ENCODE measurements around the gene VPS33B.
A peak's percentile ranks its signal among the peaks of the same experiment; 100 is the strongest.
"Not testable (repeated sequence)": the region's sequence is repeated elsewhere in the genome, so short reads cannot be mapped to it uniquely, and the experiment has no call there.

Gene VPS33B

DNA sequence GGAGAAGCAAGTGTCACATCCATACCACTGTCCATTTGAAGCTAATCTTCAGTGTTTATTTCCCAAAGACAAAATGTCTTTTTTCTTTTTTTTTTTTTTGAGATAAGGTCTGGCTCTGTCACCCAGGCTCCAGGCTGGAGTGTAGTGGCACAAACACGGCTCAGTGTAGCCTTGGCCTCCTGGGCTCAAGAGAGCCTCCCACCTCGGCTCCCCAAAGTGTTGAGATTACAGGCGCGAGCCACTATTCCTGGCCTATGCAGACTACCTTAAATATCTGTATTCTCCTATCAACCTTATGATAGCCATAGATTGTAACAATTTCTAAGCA lies 27.7 kb upstream of the VPS33B start:
- TF ChIP-seq, protein P1, sequence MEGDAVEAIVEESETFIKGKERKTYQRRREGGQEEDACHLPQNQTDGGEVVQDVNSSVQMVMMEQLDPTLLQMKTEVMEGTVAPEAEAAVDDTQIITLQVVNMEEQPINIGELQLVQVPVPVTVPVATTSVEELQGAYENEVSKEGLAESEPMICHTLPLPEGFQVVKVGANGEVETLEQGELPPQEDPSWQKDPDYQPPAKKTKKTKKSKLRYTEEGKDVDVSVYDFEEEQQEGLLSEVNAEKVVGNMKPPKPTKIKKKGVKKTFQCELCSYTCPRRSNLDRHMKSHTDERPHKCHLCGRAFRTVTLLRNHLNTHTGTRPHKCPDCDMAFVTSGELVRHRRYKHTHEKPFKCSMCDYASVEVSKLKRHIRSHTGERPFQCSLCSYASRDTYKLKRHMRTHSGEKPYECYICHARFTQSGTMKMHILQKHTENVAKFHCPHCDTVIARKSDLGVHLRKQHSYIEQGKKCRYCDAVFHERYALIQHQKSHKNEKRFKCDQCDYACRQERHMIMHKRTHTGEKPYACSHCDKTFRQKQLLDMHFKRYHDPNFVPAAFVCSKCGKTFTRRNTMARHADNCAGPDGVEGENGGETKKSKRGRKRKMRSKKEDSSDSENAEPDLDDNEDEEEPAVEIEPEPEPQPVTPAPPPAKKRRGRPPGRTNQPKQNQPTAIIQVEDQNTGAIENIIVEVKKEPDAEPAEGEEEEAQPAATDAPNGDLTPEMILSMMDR (IDR thresholded peaks at IDR 0.05; ENCODE audit: control insufficient read depth, insufficient read depth, low read depth, low read length, missing control alignments) = no peak
- no peak for DNase-seq (ENCODE audit: low read depth)
- no peak overlapping the region for H3K4me3 ChIP-seq (ENCODE audit: control insufficient read depth, low read depth, low read length)

DNA sequence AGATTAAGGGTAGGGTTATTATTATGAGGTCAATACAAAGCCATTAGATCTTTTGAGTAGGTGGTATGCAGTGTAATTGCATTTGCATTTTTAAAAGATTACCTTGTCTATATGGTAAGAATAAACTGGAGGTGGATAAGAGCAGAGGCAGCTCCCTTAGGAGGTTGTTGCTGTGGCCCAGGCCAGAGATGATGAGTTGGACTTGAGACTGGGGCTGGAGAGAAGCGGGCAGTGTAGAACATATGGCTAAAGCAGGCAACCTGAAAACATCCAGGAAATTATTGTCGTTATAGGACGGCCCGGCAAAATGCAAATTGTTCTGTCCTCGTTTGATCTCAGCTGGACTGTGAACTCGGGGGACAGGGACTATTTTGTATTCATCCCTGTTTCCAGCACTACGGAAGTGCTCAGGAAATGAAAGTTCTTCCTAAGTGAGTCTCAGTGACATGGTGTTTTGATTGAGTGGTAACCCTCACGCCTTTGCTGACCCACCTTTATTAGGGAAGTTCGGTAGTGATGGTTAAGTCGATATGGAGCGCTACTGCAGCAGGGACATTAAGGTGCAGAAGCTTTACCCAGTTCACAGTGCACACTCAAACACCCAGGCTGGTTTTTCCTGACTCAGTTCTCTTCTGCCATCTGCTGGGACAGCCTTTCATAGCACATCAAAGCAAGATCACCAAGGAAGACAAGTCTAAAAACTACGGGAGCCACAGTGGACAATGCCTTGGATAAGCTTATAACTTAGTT lies 27.2 kb upstream of the VPS33B start:
- TF ChIP-seq, protein P1 (IDR thresholded peaks at IDR 0.05; ENCODE audit: control insufficient read depth, insufficient read depth, low read depth, low read length, missing control alignments) = peak; percentile 76
- DNase-seq (ENCODE audit: low read depth) = peak; percentile 27
- H3K4me3 ChIP-seq (ENCODE audit: control insufficient read depth, low read depth, low read length) = no peak overlapping the region

DNA sequence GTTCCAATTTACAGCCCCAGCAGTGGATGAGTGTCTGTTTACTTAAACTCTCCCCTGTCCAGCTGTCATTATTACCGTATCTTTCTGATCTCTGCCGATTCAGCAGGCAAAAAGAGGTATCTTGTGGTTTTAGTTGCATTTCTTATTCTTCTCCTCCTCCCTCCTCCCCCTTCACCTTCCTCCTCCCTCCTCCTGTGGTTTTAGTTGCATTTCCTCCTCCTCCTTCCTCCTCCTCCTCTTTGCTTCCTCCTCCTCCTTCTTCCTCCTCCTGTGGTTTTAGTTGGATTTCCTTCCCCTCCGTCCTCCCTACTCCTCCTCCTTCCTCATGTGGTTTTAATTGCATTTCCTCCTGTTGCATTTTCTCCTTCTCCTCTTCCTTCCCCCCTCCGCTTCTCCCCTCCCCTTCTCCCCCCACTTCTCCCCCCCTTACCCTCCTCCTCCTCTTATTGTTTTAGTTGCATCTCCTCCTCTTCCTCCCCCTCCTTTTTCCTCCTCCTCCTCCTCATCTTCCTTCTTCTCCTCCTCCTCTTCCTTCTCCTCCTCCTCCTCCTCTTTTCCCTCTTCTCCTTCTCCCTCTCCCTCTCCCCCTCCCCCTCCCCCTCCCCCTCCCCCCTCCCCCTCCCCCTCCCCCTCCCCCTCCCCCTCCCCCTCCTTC lies 25.3 kb upstream of the VPS33B start:
- H3K4me3 ChIP-seq (ENCODE audit: control insufficient read depth, low read depth, low read length) = no peak overlapping the region
- TF ChIP-seq, protein P1 (IDR thresholded peaks at IDR 0.05; ENCODE audit: control insufficient read depth, insufficient read depth, low read depth, low read length, missing control alignments) = no peak
- no peak for DNase-seq (ENCODE audit: low read depth)

DNA sequence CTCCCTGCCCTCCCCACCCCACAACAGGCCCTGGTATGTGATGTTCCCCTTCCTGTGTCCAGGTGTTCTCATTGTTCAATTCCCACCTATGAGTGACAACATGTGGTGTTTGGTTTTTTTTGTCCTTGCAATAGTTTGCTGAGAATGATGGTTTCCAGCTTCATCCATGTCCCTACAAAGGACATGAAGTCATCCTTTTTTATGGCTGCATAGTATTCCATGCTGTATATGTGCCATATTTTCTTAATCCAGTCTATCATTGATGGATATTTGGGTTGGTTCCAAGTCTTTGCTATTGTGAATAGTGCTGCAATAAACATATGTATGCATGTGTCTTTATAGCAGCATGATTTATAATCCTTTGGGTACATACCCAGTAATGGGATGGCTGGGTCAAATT lies 23.7 kb upstream of the VPS33B start:
- DNase-seq (ENCODE audit: low read depth); H3K4me3 ChIP-seq (ENCODE audit: control insufficient read depth, low read depth, low read length): not testable (repeated sequence)

DNA sequence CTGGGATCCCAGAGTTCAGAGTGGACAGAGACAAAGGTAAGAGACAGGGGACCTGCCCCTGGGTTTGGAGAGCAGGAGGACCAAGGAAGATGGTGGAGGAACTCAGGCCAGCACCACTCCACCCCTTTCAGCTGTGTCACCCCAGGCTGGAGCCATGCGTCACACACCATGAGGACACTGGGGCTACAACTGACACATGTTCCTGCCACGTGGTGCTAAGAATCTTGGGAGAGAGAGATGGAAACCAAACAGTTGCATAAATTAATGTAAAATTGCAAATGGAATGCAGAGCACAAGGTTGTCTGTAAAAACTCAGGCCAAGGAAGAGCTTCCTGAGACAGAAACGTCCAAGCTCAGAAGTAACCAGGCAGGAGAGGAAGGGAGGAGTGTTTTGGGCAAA lies 22.7 kb upstream of the VPS33B start:
- H3K4me3 ChIP-seq (ENCODE audit: control insufficient read depth, low read depth, low read length) = no peak overlapping the region
- DNase-seq (ENCODE audit: low read depth) = no peak
- TF ChIP-seq, protein P1 (IDR thresholded peaks at IDR 0.05; ENCODE audit: control insufficient read depth, insufficient read depth, low read depth, low read length, missing control alignments) = no peak

DNA sequence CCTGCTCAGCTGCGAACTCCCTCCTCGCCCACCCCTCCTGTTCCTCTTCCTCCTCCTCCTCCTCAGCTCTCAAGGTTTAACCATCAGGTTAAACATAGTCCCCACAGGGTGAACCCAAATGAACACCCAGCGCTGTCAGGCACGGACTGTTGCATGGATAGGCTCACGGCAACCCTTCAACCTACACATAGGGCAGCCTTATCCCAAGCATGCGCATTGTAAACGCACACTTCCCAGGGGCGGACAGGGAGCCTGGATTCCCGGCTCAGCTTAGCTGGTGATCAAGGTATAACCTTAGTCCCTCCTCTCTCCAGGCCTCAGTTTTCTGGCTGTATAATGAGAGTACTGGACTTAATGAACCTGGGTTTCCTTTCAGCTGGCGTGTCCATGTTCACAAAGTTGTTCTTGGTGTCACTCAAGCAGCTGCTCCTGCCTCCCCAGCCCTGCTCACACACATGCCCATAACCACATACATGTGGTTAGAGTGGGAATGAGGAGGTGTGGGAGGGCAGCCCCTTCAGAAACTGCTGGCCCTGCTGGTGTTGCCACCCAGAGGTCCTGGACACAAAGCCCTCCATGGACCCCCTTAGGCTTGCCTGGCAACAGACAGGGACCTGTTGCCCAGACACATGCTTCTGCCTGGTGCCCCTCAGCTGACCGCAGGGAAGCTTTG lies 20.9 kb upstream of the VPS33B start:
- DNase-seq (ENCODE audit: low read depth) = no peak
- TF ChIP-seq, protein P1 (IDR thresholded peaks at IDR 0.05; ENCODE audit: control insufficient read depth, insufficient read depth, low read depth, low read length, missing control alignments) = no peak
- no peak overlapping the region for H3K4me3 ChIP-seq (ENCODE audit: control insufficient read depth, low read depth, low read length)

DNA sequence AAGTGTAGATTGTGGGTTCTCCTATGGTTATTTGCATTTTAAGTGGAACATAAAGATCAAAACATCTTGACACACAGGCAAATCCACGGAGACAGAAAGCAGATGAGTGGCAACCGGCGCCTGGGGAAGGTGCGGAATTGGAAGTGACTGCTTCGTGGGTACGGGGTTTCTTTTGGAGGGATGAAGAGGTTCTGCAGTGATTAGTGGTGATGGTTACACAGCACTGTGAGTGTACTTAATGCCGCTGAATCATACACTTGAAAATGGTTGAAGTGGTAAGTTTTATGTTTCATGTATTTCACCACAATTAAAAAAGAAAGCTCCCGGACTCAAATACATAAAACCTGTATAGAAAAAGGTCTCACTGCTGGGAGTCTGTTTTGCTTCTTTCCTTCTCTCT lies 18.5 kb upstream of the VPS33B start:
- no peak for DNase-seq (ENCODE audit: low read depth)
- TF ChIP-seq, protein P1 (IDR thresholded peaks at IDR 0.05; ENCODE audit: control insufficient read depth, insufficient read depth, low read depth, low read length, missing control alignments) = no peak
- H3K4me3 ChIP-seq (ENCODE audit: control insufficient read depth, low read depth, low read length) = no peak overlapping the region

All from AG09309 (cell line).